Activated CD8-positive, alpha-beta memory T cell treated with anti-CD3 and anti-CD28 coated beads for 24 hours (primary cell): ENCODE measurements around the gene MINK1.

ENCODE experiments used
- DNase-seq: peaks from one replicate; pipeline ENCODE4 v3.0.0-alpha.2; 2020

The MINK1 gene

DNA sequence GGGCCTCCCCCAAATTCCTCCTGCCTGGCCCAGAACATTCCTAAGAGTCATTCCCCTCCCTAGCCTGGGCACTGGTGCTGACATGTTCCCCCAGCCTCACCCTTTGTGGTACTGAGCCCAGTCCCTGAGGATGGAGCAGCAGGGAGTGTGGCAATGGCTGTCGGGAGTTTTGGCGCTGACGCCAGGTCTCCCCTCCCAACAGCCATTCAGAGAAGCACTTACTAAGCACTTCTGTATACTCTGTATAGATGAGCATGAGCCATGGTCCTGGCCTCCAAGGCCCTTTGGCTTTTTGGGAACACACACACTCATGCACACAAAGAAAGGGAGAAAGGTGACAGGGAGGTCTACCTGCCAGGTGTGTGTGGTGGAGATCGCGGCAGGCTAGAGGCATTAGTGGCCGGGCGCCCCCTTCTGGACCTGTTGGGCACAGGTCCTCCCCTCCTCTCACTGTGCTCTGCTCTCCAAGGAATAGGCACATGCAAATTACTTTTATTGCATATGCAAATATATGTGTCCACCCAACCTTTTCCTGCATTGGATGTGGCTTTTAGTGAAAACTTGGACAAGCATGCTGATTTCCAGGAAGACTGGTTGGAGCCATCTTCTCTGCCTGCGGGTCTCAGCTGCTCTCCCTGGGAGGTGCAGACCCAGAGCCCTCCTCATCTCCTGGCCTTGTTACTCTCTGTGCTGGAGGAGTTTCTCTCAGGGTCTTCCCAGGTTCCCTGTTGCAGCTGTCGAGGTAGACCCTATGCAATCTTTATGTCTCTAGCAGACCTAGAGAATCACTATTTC, 48.8 kb downstream of the MINK1 start:
- DNase-seq: peak; percentile 83

DNA sequence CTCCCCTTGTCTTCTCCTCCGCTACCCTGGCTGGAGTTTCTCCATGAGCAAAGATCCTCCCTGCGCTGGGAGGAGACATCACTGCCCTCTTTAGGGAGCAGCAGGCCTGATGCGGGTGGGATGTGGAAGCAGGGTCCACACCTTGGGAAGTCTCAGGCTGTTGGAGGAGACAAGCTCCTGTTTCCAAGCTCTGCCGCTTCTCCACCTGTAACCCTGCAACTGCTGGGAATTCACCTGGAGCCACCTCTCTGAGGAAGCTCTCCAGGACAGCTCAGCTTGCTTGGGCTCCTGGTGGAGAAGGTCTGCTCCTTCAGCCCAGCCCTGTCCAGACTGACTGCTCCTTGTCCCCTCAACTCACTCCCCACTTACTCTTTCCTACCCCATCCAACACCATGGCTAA, 51.3 kb downstream of the MINK1 start:
- DNase-seq: no peak

GRCh38 chr17:4886830-4887229, 53.7 kb downstream of the MINK1 start:
- DNase-seq: no peak

GRCh38 chr17:4887581-4887980, 54.4 kb downstream of the MINK1 start:
- DNase-seq: no peak

DNA sequence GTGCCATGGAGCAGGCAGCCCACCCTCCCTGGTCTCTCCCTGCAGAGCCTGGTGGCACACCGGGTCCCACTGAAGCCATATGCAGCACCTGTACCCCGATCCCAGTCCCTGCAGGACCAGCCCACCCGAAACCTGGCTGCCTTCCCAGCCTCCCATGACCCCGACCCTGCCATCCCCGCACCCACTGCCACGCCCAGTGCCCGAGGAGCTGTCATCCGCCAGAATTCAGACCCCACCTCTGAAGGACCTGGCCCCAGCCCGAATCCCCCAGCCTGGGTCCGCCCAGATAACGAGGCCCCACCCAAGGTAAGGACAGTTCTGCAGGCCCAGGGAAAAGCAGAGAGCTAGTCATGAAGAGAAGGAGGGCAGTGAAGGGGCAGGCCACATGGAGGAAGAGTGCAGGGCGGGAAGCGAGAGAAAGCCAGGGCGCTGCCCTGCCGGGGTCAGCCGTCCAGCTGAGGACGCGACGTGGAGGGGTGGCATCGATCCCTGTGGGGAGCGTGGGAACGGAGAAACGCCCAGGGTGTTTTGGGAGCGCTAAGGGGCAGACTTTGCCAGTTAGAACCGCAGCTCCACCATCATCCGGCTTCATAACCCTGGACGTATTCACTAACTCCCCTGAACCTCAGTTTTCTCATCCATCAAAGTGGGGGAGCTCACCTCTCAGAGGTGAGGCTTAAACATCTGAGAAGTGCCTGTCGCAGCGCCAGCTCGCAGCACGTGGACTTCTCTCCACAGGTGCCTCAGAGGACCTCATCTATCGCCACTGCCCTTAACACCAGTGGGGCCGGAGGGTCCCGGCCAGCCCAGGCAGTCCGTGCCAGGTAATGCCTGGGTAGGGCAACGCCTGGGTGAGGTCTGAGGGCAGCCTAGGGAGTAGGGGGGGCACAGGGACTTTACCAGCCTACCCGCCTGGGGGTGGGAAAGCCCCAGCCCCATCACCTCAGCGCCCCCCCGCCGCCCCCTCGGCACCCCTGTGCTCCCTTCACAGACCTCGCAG, 58.6 kb downstream of the MINK1 start:
- DNase-seq: no peak

- no peak for DNase-seq
These were observed 59.5 kb downstream of the MINK1 start for GRCh38 chr17:4892499-4893221.

- no peak for DNase-seq
These were observed 60.1 kb downstream of the MINK1 start for GRCh38 chr17:4893272-4893671.

- no peak for DNase-seq
These were observed 60.8 kb downstream of the MINK1 start for GRCh38 chr17:4893721-4894560.

DNA sequence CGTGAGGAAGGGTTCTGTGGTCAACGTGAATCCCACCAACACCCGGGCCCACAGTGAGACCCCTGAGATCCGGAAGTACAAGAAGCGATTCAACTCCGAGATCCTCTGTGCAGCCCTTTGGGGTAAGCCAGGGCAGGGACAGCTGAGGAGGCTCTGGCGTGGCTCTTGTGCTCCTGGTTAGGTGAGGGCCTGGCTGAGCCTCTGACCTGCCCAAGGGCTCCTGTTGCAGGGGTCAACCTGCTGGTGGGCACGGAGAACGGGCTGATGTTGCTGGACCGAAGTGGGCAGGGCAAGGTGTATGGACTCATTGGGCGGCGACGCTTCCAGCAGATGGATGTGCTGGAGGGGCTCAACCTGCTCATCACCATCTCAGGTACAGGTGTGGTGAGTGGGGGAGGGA, 62.0 kb downstream of the MINK1 start:
- no peak for DNase-seq

GRCh38 chr17:4895657-4896331, 62.7 kb downstream of the MINK1 start:
- DNase-seq: no peak

DNA sequence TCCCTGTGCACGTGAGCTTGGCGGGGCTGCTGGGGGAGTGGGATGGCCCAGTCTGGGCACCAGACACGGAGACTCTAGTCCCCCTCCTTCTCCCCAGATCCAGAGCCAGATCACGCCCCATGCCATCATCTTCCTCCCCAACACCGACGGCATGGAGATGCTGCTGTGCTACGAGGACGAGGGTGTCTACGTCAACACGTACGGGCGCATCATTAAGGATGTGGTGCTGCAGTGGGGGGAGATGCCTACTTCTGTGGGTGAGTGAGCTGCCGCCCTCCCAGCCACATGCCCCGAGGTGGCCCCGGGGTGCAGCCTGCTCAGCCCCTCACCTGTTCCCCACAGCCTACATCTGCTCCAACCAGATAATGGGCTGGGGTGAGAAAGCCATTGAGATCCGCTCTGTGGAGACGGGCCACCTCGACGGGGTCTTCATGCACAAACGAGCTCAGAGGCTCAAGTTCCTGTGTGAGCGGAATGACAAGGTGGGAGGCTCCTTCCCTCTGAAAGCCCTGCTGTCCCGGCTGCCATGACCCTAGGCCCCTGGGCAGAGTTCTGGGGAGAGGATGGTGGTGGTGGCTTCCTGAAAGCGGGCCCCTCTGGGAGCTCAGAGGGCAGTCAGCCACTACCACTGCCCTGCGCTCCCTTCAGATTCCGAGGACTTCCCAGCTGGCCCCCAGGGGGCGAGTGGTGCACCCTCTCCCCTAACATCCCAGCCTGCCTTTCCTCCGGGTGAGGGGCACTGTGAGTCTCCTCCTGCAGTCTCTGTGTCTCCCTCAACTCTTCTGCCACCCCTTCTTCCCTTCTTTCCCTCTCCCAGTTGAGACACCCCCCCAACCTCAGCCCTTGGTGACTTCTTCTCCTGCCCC, 63.4 kb downstream of the MINK1 start:
- DNase-seq: no peak

GRCh38 chr17:4897198-4897687, 64.1 kb downstream of the MINK1 start:
- no peak for DNase-seq

- no peak for DNase-seq
These were observed 64.6 kb downstream of the MINK1 start for GRCh38 chr17:4897785-4898184.

- DNase-seq: no peak
These were observed 65.2 kb downstream of the MINK1 start for GRCh38 chr17:4898351-4898750.

DNA sequence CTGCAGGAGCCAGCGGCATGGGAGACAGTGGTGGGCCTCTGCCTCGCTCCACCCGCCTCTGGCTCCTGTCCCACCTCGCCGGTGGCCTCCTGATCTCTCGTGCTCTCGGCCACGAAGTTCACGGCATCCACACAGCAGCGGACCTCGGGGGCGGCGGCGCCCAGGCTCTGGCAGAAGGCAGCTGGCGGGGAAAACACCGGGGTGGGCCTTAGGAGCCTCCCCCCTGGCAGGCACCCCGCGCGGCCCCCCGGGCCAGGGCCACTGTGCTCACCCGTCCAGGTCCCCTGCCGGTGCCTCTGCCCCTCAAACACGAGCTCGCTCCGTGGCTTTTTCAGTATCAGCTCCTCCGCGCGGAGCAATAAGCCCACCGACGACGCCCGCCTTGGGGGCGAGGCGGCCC, 65.8 kb downstream of the MINK1 start:
- no peak for DNase-seq

- peak; percentile 99 for DNase-seq
These were observed 66.4 kb downstream of the MINK1 start, which contains the start of gene C17orf107 for GRCh38 chr17:4899341-4900230. Gene C17orf107, plus strand, starts transcription at chr17:4899536. Its CDS starts 227 bp downstream, at chr17:4899763.

DNA sequence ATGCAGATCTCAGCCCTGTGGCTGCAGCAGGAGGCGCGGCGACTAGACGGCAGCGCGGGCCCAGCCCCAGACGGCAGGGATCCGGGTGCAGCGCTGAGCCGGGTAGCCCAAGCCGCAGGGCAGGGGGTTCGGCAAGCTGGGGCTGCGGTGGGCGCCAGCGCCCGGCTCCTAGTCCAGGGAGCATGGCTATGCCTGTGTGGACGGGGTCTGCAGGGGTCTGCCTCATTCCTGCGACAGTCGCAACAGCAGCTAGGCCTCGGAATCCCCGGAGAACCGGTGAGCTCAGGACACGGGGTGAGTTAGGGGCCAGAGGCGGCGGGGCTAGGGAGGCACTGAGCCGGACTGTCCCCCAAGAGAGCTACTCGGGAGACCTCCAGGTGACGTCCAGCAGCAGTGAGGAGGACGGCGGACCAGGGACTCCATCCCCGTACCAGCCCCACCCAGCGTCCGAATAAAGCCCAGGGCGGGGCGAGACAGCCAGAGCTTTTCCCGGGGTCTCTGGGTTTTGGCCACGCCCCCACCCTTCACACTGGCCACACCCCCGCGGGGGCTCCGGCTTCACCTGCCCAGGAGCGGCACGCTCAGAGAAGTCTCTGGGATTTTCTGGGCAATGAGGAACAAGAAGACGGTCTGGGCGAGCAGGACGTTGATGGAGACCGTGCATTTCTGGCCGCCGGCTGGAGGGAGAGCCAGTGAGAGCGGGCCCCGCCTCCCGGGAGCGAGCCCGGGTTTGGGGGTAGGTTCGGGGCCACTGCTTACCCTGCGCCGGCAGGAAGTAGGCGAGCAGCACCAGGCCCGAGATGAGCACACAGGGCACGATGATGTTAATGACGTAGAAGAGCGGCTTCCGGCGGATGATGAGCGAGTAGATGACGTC, 67.3 kb downstream of the MINK1 start:
- DNase-seq: peak; percentile 75

GRCh38 chr17:4901108-4901647, 68.0 kb downstream of the MINK1 start:
- peak; percentile 66 for DNase-seq
